GM19452 (cell line): Measurements from ENCODE around the gene ROR2.
A peak's percentile ranks its signal among the peaks of the same experiment; 100 is the strongest.

Source experiments
- ATAC-seq: cut with Tn5 transposase; IDR thresholded peaks from one replicate; pipeline ENCODE4 v1.9.1; 2021; ENCODE audit not compliant: unreplicated experiment

Gene ROR2

DNA sequence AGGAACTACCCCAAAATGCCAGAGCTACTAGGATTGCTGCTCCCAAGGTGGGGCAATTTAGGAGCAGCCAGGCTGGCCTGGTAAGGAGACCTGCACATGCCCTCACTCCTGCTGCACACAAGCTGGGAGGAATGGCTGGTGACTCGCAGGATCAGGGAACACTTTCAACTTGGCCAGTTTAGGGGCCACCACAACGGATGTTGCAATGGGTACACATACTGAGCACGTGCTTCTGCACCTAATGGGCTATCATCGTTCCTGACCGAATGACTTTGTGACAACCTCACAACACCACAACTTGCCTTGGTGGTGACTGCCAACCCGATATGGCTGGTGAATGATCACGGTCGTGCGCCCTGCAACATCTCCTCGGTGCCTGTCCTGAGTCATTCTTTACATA is 172.0 kb downstream of the ROR2 start:
- no peak for ATAC-seq

DNA sequence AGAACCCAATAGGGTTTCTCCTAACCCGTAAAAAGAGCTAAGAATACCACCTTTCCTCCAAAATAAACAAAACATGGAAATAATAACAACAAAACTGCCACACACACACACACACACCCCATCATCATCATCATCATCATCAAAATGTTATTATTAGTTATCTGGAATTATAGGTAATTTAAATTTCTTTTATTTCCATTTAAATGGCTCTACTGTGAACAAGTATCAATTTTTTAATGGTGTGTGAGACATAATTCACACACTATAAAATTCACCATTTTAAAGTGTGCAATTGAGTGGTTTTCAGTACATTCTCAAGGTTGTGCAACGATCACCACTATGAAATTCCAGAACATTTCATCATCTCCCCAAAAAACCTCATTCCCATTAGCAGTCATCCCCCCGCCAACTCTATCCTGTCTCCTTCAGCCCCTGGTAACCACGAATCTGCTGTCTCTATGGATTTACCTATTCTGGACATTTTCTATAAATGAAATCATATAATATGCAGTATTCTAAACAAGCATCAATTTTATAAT is 172.7 kb downstream of the ROR2 start:
- no peak for ATAC-seq

DNA sequence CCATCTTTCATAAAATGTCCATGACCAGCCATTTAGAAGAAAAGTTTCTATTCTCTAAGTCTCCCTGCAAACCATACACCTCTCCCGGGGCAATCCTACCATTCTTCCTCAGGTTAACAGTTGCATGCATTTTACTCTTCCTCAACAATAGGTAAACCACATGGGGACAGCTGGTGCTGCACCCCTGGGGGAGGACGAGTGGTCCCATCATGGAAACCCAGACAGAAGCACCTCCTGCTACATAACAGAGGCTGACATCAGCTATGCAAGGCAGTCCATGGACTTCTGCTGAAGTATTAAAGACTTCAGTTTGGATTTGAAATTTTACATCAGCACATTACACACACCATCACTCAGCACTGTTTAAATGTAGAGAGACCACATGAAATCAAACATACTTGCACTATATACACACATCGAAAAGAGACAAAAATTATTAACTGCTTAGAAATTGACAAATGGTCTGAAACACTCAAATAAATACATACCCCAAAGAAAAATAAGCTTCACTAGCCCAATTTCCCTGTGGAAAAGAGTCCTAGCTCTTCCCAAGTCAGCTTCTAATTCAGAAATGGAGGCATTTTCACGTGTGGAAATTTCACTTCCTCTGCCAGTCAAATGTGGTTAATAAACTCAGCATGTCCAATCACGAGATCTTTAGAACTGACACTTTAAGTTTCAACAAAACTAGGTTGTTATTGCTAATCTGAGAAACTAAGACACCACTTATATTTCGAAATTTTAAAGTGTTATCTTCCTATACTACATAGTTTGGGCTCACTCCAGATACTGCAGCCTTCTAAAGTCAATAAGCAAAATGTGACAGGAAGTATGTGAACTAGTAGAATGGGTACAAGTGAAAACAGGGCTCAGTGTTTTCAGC is 173.4 kb downstream of the ROR2 start:
- ATAC-seq = no peak

DNA sequence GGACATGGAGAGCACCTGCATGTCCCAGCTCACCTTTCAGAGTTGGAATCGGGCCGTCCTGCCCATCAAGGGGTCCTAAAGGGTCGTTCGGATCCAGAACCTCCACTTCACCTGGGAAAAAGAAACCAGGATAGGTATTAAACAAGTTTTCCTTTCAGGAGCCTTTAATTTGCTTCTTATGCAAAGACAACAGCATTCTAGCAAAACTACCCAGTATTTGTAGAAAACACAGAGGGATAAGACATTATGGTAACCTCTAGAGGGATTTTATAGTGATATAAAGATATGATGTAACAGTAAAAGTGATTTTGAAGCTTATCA is 174.4 kb downstream of the ROR2 start:
- no peak for ATAC-seq

DNA sequence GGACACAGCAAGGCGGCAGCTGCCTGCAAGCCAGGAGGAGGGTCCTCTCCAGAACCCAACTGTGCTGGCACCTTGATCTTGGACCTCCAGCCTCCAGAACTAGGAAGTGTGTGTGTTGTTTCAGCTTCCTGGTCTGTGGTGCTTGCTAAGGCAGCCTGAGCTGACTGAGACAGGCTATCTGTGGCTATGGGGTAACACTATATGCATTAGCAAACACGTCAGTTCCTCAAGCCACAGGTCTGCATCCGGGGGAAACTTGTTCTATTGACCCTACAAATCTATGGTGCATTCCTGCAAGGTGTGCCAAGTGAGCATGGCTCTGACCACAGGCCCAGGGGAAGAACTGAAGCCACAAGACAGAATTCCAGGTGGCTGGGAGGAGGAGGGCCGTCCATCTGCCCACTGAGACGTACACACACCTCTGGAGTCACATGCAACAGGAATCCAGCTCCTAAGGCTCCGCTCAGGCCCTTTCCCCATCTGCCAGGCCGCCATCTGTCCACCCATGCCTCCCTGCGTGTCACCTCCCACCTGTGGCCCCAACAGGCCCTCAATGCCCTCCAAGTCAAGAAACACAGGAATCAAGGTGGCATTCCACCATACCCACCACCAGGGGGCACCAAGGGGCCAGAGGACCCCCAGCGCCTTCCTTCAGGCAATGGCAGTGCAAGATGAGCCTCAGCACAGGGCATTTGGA is 174.9 kb downstream of the ROR2 start:
- ATAC-seq = peak; percentile 79

DNA sequence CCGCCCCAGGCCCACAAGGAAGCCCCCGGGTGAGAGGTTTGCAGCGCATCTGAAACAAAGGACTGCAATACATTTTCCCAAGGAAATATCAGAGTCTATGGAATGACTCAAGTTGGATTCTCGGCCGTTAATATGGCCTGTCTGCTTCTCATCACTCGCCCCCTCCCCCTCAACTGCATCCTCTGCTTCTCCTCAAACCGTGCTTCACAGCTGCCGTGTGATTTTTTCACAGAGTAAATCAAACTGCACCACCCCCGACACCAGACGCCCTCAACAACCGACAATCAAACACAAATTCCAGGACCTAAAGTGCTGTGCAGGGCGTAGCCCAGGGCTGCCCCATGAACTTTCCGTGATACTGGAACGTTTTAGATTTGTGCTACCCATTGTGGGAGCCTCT is 176.9 kb downstream of the ROR2 start:
- no peak for ATAC-seq

DNA sequence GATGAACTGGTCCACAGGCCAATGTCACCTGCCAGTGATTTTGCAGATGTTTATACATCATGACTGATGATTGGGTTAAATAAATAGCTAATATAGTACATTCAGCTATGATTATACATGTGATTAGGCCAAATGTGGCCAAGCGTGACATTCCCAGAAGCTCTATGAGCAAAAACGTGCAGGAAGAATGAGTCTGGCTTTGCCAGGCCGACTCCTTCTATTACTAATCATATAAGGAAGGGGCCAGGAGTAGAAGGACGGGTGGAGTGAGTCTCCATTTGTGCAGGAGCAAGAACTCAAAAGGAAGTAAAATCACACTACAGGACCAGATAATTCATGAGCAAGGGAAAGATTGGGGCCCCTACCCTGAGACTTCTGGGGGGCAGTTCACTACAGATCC is 178.2 kb downstream of the ROR2 start:
- no peak for ATAC-seq

DNA sequence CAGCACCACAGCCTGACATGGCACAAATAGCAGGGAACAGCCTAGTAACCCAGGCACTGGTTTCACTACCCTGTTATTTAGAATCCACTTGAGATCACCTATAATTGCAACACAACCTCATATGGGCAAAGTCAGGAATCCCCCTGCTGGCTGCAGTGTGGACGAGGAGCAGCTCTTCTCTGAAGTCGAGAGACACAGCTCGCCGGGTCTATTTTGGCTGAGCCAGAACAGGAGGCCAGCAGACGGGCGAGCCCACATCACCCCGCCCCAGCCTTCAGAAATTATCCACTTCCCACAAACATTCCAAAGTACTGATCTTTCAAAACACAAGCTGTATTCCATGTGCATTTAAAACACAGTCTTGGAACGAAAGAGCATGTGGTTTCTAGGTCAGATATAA is 179.0 kb downstream of the ROR2 start:
- no peak for ATAC-seq

DNA sequence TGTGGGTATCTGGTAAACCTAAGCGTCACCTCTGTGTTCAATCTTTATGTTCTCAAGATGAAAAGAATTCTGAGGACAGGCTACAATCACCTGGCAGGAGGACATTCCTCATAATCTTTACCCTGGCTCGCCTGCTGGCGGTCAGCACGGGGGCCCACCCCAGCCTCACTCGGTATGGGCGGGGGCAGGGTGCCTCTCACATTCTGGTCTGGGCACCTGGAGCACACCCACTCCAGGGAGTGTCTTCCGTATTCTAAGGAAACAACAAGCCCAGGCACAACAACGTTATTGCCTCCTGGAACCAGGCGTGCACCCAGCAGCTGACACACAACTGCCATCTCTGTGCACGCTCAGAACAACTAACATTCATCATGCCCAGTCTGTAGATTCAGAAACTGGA is 179.8 kb downstream of the ROR2 start:
- ATAC-seq = no peak

DNA sequence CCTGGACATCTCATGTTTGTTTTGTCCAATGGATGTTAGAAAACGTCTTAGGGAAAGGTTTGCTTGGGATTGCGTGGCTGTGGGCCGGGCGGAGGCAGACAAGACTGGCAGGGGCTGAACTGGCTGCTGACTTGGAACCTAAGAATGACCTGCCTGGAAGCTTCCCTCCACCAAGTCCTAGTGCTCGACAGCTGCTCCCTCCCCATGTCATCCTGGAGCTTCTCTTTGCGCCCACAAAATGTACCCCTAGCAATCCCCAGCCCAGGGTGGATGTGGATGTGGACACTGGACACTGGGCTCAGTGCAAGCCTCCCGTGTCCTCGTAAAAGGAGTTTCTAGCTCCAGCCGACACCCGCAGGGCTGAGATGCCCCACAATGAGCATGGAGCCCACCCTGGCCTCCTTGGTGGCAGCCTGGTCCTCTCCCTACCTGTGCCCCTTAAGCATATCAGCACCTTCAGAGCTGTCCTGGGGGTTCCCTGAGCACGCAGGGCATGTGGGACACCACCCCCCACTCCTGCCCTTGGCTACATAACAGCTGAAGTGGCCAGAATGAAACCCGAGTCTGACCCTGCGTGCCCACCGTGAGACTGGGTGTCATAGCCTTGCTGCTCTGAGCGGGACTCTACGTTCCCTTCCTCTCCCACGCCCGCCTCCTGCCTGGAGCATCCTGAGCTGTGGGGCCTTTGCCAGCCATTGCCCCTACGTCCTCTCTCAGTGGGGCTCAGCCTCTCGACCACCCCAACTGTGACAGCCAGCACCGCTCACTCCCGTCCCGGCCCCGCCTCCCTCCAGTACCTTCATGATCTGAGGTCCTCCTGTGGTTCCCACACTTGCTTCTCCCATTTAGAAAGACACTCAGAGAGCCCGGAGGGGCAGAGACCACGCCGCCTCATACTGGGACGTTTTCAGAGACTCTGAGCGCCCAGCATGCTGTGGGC is 180.8 kb downstream of the ROR2 start:
- ATAC-seq = no peak

DNA sequence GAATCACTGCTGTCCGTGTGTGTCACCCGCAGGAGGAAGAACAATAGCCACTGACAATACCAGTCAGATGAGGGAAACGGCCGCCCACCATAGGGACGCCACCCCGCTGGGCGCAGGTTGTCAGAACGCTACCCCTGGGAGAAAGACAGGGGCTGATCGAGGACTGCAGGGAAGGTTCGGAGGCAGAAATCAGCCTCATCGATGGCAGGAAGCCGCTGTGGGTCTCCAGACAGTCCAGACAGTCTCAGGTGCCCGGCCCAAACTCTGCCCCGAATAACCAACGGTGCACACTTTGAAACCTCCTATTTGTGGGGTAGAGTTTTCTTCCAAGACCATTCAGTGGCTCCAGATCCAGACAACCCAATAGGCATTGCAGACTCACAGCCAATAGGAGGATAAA is 181.5 kb downstream of the ROR2 start:
- ATAC-seq = no peak

DNA sequence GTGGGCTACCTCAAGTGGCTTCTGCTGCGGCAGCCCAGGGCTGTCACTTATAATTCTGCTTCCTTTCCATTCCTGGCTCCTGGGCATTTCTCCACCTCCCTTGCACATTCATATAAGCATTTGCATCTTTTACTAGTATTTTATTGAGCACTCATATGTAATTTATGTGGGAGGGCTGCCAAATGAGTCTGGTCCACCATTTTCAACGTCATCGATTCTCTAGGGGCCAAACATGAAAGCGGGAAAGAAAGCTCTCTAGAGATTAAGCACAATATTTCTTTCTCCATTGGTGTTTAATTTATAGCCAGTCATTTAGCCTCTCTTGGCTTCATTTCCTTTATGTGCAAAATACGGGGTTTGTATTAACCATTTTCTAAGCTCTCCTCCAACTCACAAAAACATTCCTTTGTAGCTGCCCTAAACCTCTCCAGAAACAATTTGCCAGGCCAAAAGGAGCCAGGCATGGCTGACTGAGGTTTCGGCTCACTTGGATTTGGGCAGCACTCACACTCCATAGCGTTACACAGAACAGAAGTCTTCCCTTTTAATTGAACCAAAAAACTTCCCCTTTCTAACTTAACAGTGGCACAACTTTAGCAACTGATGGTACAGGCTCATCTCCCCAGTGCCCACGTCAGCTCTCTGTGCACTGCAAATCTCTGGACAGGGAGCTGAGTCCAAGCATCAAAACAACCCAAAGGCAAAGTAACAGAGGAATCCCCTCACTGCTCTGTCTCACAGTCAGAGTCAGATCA is 183.5 kb downstream of the ROR2 start:
- no peak for ATAC-seq

DNA sequence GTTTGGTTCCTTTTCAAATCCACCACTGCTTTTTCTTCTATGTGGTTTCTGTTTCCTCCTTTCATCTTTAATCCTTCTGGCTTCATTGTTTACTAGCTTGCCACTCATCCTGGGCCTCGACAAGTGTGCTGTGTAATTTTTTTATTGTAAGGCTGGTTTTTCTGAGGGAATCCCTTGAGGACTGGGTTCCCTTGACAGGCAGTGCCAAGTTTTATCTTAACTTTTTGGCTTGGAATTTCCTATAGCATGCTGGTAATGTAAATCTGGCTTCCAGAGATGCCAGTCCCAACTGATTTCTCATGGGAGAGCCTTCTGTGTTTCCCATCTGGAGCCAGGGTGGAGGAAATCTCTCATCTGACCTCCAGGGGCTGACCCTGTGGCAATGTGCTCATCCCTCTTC is 184.7 kb downstream of the ROR2 start:
- ATAC-seq = no peak

DNA sequence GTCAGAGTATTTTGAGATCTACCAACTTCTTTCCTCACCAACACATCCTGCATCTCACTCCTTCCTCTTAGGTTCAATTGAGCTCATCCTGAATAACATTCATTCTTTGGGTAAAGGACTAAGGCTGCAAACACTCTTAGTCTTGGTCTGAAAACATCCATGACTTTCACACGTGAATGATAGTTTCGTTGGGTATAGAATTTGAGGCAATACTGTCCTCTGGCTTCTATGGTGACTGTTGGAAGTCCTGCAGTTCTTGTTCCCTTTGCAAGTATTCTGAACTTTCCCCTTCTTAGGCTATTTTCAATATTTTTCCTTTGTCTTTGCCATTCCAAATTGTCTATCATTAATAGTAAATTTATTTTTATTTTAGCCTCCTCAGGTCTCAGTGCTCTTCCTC is 185.4 kb downstream of the ROR2 start:
- no peak for ATAC-seq

DNA sequence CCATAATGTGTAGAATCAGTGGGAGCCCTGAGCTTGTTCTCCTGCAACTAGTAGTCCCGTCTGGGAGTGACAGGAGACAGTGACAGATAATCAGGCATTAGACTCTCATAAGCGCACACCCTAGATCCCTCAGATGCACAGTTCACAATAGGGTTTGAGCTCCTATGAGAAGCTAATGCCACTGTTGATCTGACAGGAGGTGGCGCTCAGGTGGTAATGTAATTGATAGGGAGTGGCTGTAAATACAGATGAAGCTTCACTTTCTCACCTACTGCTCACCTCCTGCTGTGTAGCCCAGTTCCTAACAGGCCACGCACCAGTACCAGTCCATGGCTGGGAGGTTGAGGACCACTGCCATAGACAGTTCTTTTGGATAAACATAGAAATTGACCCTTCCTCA is 188.7 kb downstream of the ROR2 start:
- ATAC-seq = no peak

DNA sequence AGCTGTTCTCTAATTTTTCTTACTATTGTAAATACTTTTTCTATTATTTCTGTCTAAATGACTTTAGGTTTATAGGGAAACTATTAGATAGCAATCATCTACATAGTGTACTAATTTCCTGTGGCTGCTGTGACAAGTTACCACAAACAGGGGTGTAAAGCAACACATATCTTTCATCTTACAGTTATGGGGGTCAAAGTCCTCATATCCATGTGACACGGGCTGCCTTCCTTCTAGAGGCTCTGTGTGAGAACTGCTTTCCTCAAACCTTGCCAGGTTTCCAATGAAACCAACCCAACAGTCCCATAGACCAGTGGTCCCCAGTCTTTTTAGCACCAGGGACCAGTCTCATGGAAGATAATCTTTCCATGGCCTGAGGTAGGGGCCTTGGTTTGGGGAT is 189.1 kb downstream of the ROR2 start:
- ATAC-seq = no peak

DNA sequence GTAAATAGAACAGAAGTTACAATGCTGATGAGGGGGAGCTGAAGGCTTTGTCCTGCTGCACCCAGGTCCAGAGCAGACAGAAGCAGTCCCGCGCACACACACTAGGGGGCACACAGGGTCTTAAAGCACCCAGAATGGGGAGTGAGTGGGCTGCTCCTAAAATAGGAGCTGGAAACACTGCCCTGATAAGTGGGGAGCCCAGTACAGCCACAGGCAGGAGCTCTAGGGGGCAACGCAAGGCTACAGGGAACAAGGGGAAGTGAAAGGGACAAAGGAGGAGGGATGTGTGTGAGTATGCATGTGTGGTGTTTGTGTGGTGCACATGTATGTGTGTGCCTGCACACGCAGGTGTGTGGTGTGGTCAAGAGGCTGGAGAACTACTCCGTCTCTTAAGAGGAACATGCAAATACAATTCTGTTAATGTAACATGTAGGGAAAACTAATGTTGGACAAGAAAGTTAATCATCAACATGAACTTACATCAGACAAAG is 191.5 kb downstream of the ROR2 start:
- ATAC-seq = peak; percentile 83

DNA sequence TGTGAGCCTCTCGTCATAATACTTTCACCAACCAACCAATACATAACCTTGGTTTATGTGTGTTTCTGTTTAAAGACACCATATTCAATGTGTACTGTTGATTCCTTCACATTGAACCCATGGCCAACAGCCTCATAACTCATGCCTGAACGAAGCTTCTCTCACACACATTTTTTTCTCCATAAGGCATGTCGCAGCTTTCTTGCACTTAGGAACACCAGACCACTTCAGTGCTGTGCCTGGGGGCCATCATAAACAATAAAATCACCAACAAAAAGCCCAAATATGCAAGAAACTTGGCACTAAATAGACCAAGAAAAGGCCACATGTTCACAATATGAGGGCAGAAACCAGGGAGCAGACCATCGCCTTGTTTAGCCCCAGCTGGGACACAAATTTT is 192.2 kb downstream of the ROR2 start:
- ATAC-seq = no peak

DNA sequence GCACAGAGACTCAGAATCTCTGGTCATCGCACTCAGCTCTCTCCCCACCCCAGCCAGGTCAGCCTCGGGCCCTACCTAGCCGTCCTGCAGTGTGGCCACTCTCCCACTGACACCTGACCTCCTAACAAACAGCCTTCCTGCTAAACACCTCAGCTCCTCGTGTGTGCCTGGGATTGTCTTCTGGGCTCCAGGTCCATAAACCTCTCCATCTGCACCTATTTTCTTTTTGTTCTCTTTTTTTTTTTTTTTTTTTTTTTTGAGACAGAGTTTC is 193.6 kb downstream of the ROR2 start:
- ATAC-seq = no peak

DNA sequence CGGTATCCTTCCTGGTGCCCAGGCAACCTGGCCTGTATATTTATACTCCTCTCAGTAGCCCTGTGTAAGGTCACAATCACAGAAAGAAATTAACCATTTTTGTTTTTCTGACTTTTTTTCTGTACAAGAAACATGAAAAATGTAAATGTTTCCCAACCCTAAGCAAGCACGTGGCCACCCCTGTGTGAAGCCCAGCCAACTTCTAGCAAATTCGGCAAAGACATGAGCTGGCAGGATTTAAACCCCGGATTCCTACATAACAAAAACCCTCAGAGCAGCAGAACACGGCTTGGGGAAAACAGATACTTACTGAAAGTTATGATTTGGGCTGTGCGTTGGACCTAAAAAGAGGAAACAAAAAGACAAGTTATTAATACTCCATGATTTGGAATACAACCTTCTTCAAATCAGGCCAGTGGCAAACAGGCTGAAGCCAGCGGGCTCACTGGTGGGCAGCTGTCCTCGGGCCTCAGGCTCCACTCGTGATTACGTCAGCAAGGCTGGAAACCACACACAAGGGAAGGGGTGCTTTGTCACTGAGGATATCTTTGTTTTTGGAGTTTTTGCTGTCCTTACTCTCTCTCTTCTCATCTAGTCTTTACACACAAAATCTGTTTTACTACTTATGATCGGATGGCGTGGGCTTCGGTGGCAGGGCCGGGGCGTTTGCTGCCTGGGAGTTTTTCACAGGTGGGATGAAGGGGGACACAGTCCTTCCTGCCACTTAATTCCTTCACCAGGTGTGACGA is 194.1 kb downstream of the ROR2 start:
- ATAC-seq = no peak
